Inflammatory macrophage treated with lipopolysaccharide for 1 hour (primary cell): ENCODE data around the gene PLSCR4.

ENCODE experiments used
- DNase-seq, 2 donors: peaks; one replicate each; pipeline ENCODE4 v3.0.0-alpha.2; 2020 to 2022

Gene PLSCR4

GRCh38 chr3:146160321-146160963, 90.5 kb downstream of the PLSCR4 start:
- no peak for DNase-seq

DNA sequence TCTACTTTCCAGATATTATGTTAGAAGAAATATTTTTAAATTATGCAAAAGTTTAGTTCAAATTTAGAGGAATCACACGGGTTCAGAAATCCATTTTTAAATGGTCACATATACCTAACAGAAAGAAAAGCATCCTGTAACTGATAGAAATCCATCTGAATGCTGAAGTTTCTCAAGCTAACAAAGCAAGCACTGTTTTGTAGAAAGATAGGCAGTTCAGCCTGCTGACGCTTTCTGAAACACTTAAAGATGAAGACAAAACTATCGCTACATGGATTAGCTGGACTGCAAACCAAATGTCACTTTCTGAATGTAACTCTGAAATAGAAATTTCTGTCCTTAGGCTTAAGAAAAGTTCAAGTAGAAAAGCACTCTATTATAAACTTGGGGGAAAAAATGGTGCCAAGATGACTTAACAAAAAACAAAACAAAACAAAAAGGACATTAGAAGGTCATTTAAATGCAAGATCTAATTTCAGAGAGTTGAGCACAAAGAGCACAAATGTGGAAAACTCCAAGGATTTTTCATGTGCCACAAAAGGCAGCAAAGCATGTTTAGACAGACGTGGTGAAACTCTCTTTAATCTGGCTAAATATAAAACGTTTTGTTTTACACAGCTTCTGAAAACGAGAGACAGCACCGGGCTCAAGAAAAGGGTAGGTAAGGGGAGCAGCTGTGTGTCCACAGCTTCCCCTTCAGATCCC, 91.1 kb downstream of the PLSCR4 start:
- no peak for DNase-seq

DNA sequence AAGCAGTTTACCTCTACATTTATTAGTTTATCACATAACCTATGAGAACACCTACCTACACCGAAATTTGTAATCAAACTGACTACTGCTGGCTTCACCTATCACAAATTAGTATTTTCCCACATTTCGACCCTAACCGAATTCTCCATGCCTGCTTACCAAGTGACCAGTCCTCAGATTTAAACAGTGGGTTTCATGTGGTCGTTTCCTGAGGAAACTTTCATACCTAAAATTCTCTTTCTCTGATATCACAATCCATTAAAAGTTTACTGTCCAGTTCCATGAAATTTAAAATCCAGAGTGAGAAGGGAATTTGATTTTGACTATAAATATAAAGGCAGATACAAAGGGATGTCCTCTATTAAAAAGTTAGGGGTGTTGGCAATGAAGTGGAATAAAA, 91.9 kb downstream of the PLSCR4 start:
- DNase-seq, result no peak

GRCh38 chr3:146157325-146158060, 93.4 kb downstream of the PLSCR4 start:
- DNase-seq, result no peak

- no peak for DNase-seq
These were observed 94.1 kb downstream of the PLSCR4 start for GRCh38 chr3:146156666-146157314.

- DNase-seq, result no peak
These were observed 94.8 kb downstream of the PLSCR4 start for GRCh38 chr3:146156095-146156494.

DNA sequence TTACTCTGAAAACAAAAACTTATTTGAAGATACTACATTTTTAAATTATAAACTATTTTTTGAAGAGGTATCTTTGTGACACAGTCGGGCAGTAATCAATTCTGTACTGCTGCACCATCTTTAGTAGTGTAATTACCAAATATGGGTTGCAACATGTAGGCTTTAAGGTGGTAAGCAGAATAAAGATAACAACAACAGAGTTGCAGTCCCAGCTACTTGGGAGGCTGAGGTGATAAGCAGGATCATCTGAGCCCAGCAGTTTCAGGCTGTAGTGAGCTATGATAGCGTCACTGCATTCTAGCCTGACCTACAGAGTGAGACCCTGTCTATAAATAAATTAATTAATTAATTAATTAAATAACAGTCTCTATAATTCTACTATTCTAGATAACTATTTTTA, 95.9 kb downstream of the PLSCR4 start:
- no peak for DNase-seq

- no peak for DNase-seq
These were observed 96.6 kb downstream of the PLSCR4 start for GRCh38 chr3:146154316-146154715.

DNA sequence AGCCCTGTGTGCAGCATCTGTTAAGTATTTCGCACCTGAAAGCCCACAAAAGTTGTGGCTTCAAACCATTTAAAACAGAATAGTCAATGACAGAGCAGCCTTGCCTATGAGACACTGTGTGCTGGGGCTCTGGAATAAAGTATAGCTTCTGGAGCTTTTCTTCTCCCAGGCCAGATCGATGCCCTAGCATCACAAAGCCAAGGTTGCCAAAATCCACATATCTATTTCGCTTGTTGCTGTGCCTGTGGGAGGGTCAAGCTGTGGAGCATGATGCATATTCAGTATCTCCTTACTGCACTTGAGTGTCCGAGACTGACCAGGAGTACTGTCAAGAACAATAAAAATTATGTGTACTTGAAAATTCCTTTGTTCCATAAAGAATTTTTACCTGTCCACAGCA, 97.5 kb downstream of the PLSCR4 start:
- no peak for DNase-seq

GRCh38 chr3:146152834-146153233, 98.1 kb downstream of the PLSCR4 start:
- no peak for DNase-seq

- peak in 1 of 2 donors; percentile 41 for DNase-seq
These were observed 102.4 kb downstream of the PLSCR4 start for GRCh38 chr3:146148468-146148931.

- DNase-seq, result no peak
These were observed 105.3 kb downstream of the PLSCR4 start for GRCh38 chr3:146145642-146146041.

DNA sequence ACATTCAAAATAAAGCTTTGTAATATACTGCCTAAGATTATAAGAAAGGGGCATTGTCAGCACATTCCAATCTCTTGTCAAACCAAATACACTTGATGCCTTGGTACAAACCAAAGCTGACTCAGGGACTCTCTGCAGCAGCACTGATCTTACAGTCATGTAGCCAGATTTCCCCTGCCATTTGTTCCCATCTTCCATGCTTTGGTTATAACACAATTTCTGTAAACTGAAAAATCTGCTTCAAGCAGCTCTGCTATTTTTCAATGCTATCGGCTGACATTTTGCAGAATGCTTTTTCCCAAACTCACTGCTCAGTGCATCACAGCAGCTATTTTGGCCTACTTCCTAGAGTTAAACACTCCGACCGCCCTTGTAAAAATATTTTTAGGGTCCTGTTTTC, 108.1 kb downstream of the PLSCR4 start:
- DNase-seq, result no peak
